Ammon's horn (tissue), 1 donor: Measurements from ENCODE around the gene THY1.

Experiments used
- DNase-seq: peaks from one replicate; pipeline ENCODE4 v3.0.0-alpha.2; 2016; ENCODE audit warnings: low spot score

Gene THY1

DNA sequence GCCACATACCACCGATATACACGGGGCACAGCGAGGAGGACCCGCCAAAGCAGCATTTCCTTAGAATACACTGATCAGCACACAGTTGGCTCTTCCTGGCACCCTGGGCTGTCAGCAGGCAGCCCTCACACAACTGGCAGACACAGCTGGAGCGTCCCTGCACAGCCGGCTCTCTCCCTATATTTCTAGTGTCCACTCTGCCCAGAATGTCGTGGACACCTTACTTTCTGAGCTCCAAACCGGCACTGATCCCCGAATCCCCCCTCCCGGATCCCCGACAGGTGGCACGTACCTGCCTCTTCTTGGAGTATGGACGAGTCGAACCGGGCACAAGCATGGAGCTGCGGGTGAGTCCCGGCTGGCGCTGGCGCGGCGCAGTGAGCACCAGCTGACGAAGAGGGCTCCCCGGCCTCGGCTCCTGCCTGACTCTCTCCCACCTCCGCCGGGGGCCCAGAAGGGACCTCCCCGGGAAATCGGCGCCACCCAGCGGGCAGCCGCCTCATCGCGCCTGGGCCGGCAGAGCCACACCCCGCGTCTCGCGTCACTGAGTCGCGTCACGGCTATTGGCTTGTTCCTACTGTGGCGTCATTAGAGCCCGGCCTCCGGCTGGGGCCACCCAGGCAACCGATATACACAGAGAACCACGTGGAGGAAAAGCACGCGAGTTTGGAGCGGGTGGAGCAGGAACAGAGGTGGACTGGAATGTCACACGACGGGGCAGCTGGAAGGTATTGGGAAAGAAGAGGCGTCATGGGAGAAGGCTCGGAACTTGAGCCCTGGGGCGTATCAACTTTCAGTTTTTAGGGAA is 41.6 kb downstream of the THY1 start, which contains the start of gene USP2:
Gene USP2 (minus strand): TSS at position 510 of the 808 bp plus-strand sequence. CDS start 8,210 bp downstream, outside the sequence.
- DNase-seq: peak; percentile 99

DNA sequence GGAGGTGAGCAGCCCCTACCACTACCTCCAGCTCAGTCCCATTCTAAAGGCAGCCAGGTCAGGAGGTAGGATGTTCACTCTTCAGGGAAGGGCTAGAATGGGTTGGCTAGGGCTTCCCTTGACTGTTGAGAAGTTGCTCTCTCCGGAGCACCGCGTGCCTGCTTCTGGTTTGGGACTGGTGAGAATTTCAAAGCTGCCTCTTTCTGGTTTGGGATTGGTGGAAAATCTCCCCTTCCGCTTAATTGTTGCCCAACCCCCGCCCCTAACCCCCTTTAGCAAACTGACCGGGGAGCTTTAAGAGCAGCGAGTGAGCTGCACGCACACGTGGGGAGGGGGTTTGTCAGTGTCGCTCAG is 42.2 kb downstream of the THY1 start:
- DNase-seq: no peak

DNA sequence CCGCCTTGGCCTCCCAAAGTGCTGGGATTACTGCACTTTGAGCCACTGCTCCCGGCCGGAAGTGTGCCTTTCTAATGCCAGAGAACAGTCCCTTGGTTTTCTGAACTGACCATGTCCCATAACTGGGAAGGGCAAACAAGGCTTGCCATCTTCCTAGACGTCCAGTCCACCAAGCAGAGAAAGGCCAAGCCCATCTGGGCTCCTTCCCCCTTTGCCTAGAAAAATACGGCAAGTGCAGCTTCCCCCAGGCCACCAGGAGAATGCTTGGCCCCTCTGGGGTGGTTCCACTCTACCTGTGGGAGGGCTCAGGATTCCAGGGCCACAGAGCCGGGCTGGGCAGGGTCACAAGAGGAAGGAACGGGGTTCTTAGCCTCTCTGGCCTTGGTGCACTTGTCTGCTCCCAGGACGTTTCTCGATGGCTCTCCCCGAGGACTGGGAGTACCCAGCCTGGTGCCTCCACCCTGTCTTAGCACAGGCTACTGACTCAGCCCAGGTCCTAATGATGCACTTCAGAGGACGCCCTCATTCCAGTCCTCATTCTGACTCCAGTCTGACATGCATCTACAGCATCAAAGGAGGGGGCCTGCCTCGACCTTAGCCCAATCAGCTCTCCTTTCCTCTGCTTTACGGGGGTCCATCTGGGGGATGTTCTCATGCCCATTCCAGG is 42.7 kb downstream of the THY1 start:
- DNase-seq: no peak

DNA sequence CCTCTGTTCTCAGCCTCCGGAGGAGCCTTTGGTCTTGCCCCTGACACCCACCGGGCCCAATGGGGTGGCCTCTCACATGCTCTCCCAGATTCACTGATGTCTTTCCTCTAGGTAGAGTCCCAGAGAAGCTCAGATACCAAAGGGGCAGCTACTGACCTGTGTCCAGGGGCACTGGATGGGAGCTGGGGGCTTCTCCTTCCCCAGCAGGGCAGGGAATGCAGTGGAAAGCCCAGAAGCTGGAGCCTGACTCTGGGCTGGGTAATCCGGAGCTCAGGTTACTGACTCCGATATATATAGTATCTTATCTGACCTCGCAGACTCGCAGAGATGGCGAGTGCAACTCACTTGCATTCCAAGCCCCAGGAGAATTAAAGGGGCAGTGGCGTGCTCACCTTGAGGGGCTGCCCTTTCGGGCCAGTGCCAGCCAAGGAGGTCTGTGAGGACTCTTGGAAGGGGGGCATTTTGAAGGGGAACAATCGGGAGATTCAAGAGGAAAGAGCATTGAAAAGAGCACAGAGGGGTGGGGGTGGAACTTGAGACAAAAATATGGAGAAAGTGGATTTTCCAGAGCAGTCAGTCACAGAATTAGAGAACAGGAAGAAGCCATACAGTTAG is 44.0 kb downstream of the THY1 start:
- DNase-seq: no peak

DNA sequence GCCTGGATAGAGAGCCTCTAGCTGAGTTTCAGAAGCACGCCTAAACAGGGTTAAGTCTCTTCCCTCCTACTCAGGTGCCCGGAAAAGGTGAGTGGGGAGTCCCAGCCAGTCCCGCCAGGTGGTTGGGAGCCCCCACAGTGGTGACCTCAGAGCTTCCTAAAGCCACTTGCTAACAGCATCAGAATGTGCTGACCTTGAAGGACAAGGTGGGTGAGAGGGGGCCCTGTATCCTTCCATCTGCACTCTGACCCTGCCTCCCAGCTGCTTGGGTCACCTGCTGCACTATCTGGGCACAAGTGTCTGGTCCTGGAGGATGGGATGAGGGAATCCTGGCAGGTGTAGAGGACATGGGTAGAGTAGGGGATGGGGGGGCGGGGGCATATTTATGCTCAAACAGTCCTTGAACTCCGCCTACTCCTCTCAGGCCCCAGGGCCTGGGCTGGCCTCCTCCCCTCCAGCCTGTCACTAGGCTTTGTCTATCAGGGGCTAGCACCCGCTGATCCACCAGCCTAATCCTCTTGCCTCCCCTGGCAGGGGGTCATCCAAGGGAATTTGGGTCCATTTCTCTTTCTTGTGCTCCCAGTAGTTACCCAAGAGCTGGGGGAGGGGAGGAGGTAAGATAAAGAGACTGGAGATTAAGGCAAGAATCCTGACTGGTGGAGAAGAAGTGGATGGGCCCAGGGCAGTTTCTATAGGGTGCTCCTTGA is 44.9 kb downstream of the THY1 start:
- DNase-seq: no peak

DNA sequence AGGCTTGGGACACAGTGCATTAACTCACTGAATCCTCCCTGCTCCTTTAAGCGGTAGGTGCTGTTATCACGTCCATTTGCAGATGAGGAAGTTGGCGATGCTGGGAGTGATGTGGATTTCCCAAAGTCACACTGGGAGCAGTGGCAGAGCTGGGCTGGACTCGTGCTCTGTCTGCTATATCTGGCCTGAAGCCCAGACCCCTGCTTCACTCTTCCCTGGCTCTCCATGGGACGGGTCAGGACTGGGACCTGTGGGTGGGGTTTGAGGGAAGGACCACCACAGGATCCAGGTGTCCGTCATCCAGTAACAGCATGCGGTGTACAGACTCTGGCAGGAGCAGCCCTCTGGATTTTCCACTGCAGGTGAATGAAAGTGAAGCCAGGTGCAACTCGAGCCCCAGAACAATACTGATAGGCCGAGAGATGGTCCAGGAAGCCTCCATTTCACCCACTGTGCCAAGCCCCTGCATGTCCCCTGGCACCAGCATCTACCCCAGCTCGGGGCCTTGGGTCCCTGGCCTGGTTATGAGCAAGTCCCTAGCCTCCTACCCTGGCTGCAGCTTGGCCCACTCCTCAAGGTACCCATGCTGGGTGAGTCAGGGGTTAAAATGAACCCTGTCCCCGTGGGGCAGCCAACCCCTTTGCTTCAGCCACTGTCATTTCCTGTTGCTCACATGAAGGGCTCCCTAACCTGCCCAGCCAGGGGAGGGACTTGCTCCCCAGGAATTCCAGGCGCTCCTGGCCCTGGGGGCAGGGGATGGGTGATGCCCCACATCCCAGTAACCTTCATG is 45.7 kb downstream of the THY1 start:
- DNase-seq: no peak

DNA sequence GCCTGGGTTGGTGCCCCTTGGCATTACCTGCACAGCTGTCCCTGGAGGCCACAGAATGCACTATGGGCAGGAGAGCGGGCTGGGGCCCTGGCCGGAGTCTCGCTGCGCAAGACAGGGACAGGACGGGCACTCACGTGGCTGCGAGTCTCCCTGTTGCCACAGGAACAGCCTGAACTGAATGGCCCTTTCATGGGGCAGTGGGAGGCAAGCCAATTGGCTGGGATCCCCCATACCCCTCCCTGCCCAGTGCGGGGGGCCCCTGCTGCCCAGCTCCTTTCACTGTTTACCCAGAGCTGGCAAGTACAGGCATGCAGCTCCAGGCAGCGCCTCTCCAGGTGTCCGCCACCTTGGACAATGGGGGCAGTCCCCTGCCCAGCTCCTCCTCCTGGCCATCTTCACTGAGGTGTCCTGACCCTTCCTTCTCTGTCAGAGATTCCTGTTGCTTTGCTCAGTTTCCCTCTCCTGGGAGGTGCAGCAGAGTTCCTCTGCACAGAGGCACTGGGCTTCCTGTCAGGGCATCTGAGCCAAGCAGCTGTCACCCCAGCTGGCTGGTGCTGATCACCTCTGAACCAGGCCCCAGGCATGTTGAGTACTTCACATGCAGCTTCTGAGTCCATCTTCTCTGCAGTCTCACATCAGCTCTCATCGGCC is 46.6 kb downstream of the THY1 start:
- peak; percentile 97 for DNase-seq

DNA sequence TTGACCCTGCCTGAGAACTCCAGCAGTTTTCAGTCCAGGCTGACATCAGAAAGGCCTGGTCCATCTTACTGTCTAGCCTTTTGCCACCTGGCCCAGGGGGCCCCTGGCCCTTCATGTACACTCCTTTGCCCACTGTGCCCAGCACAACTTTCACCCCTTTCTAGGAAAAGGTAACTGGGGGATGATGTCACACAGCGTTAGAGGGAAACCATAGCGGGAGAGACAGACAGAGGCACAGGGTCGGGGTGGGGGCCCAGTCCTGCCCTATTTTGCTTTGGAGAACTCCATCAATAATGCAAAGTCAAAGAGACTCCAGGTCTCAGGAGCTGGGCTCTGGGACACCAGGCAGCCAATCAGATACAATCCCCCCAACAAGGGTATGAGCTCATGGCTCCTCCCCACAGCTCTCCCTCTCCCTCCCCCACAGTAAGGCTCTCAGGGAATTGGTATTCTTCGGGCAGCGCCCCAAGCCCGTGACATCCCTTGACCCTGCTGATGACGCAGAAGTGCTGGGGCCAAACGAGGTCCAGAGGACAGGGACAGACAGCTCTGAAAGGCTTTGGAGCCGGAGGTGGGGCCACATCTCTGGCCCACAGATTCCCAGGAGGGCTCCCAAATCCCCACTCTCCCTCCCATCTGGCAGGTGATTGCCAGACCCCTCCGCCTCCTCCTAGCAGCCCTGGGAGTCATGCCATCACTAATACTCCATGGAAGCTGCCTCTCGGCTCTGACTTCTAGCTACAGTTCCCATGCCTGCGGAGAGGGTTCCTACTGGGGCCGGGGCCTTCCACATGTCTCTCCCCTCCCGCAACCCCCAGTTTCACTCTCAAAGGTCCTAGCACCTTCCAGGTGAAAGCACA is 47.4 kb downstream of the THY1 start:
- peak; percentile 90 for DNase-seq

DNA sequence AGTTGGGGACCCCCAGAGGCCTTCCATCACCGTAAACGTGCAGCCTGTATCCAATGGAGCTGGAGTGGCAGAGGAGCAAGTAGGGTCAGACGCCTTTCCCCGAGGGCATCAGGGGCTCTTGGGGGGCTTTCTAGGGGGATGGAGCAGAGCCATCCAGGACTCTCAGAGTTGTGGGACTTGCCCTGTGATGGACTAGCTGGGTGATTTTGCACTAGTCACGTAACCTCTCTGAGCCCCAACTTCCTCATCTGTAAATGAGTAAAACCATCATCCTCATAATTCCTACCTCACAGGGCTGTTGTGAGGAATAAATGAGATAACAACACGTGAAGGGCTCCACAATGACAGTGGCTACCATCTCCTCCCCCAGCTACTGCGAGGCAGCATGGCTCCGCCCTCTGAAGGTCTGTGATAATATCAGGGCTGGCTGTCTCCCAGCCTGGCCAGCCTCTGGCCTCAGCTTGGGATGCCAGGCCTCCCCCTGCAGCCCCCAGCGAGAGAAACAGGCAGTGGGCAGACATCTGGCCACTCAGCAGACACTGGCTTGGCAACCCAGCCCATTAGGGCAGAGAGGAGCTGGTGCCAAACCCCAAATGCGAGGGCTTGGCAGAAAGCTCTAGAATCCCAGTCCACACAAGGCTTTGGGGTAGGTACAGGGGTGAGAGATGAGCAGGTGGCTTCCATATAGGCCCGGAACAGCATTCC is 48.2 kb downstream of the THY1 start:
- peak; percentile 80 for DNase-seq

DNA sequence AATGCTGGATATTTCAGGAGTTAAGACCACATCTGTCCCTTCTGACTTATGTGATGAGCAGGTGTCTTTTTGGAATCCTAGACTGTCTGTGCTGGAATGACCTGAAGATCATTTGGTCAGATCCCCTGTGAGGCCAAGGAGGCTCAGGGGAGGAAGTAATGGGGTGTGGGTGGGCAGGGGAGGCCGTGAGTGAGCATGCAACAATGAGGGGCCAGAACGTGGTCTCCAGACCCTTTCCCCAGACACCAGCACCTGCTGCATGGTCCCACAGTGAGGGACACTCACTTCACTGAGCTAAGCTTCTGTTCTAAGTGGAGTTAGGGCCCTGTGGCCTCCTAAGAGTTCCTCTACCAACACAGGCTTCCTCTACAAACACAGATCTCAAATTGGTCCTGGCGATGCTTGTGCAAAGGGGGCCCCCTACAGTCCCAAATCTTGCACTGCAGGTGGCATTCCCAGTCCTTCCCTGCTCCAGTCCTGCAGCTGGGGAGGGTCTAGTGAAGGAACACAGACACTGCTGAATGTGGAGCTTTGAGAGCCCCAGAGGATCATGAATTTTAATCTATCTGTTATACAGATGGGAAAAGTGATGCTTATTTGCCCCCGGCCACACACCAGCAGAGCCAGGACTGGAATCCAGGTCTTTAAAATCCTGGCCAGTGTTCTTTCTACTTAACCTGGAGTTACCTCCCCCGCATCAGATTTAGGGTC is 48.9 kb downstream of the THY1 start:
- DNase-seq: peak; percentile 89

DNA sequence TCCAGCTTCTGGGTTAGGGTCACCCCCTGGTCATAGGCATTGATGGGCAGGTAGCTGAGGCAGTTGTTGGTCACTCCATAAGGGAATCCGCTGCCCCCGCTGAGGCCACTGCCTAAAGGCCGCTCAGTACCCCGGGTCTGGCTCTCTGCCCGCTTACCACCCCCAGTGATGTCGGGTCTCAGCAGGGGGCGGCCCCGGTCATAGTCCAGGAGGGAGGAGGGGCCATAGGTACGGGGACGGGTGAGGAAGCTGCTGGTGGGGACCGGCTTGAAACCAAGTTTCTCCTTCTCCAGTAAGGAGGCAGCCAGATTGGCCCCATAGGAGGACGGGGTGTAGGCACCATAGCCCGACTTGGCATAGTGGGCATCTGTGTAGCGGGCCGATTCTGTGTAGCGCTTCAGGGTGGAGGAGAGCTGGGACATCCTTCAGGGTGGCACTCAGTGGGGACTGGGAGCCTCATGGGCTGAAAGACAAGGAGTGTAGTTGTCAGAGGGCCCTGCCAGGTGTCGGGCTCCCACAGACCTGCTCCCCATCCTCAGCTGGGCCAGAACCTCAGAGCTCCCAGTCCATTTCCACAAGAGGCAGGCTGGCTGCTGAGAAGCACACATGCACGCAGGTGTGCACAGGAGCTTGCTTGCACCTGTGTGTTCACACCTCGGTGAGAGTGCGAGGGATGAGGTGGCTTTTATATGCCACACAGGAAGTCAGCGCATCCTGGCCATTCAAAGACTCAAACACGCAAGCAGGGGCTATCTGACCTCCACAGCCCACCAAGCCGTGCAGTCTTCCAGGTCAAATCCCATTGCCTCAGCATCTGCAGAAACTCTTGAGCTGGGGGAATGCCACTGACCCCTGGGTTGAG is 49.7 kb downstream of the THY1 start:
- no peak for DNase-seq

DNA sequence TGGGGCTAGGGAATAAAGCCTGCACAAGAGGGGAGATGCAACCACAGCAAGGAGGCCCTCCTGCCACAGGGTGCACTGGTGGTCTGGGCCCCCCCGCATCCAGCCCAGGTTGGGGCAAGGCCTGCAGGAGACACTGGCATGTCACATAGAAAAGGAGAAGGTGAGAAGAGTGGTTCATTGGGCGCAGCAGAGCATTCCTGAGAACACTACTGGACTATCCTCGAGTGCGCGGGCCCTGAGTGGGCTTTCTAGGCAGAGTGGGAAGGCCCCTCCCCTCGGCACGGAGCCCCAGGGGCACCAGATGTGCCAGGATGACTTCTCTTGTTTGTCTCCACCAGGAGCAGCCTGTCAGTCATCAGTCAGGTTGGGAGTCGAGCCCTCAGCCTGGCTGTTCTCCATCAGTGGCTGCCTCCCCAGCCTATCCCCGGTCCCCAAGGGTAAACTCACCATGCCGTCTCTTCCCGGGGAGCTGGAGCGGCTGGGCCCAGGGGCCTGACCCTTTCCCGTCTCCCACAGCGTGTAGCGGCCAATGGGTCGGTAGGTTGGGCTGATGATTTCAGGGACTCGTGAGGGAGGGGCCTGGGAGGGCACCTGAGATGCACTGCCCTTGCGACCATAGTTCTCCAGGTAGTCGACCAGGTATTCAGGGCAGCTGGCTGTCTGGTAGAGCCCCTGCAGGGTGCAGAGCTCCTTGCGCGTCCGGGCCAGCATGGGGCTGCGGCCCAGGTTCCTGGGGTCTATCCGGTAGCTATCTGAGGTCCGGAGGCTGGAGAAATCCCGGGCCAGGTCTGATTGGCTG is 50.5 kb downstream of the THY1 start:
- no peak for DNase-seq

DNA sequence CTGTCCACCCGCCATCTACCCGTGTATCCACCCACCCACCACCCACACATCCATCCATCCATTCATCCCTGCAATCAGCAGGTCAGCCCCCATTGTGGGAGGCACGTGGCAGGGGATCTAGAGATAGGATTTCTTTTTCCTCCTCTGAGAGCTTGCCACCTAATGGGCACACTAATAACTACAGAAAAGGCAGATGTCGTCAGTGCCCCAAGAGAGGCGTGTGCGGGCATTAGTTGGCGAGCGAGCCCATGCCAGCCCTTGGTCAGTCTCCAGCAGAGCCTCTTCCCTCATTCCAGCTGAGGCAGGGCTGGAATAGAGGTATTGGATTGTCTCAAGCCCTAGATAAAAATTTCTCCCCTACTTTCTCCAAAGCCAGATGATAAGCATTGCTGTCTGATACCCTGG is 51.2 kb downstream of the THY1 start:
- DNase-seq: peak; percentile 82

DNA sequence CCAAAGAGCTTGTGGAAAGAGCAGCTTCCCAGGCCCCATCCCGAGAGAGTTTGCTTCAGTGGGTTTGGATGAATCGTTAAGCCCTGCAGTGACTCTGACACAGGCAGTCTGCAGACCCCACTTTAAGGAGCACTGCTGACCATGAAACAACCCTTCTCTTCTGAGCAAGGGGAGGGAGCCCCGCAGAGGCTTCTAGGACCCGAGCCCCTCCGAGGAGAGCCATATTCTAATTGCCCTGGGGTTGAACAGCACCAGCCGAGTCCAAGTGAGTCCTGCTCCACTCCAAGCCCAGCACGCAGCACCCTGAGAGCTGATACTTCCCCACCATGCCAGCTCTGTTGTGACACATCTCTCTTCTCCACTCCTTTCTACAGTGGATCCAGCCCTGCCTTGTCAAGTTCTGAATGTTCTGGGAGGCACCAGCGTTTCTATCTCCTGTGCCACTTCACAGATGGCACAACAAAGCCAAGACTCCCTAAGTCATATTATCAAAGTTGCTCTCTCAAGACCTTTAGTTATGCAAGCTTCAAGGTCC is 51.8 kb downstream of the THY1 start:
- DNase-seq: no peak

DNA sequence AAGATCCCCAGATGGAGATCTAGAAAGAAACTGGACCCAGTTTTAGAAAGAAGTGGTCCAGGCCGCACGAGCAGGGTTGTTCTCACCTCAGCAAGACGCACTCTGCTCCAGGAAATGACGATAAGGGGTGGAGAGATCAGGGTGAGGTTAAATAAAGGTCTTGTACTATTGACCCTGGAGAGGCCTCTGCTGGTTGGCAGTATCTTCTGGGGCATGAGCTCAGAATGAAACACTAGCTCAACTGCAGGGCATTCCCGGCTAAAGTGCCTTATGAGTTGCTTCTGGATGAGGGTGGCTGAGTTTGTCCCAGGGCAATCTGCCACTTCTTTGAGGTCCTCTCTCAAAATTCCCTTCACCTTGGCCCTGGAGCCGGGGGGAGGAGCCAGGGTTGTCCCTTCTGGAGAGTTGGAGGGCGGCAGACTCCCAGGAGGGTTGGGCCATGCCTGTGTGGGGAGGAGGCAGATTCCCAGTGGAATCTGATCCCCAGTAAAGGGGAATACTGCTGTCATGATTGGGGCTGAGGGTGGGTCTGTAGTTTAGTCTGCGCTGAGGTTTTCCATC is 52.4 kb downstream of the THY1 start:
- no peak for DNase-seq

DNA sequence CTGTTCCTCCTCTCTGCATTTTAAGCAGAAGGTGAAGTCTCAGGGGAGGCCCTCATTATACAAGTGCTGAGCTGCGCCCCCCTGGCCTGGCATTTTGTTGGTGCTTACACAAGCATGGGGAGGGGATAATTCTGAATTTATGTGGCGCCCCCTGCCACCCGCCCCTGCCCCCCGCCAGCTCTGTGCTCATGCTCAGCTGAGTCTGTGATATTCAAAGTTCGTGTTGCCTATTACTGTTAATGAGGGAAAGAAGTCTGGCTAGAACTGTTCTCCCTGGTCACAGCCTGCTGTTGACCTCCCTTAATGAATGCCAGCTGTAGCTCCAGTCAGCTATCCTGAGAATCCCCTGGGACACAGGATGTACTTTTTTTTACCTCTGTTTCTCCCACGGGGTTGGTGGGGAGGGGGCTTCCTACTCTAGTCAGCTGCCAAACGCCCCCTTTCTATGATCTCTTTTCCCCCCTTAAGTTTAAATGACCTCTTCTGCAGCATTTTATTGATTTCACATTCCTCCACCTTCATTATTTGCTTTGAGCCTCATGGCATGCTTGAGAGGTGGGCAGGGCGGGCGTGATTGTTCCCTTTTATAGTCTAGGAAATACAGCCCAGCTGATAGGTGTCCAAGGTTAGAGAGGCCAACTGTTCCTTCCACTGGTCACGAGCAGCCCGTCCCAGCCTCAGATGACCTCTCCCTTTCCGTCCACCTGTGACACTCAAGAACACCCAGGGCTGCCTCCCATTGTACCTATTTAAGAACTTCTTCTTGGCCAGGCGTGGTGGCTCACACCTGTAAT is 53.6 kb downstream of the THY1 start:
- DNase-seq: no peak
